ENCODE measurements around the gene LRRC56.
A peak's percentile ranks its signal among the peaks of the same experiment; 100 is the strongest.
"Not testable (repeated sequence)": the region's sequence is repeated elsewhere in the genome, so short reads cannot be mapped to it uniquely, and the experiment has no call there.

The LRRC56 gene

GRCh38 chr11:501683-502287, 35.5 kb upstream of the LRRC56 start:
- DNase-seq = no peak

GRCh38 chr11:502288-503178, 34.8 kb upstream of the LRRC56 start:
- peak in 1 of 3 donors; percentile 21 for DNase-seq

GRCh38 chr11:503179-503981, 33.9 kb upstream of the LRRC56 start:
- DNase-seq = peak; percentile 91 to 94 (median 93)

GRCh38 chr11:504053-504993, 33.0 kb upstream of the LRRC56 start:
- peak; percentile 54 to 84 (median 65) for DNase-seq

GRCh38 chr11:504994-505344, 32.4 kb upstream of the LRRC56 start:
- no peak for DNase-seq

GRCh38 chr11:506238-506994, 30.9 kb upstream of the LRRC56 start:
- DNase-seq = peak; percentile 99

- peak; percentile 98 to 100 (median 100) for DNase-seq
Observed at GRCh38 chr11:506995-507726, 30.2 kb upstream of the LRRC56 start, which contains the start of gene RNH1. TSS of gene RNH1 (minus strand) at chr11:507242. CDS start at chr11:502162, 5,080 bp downstream.

GRCh38 chr11:507727-508515, 29.4 kb upstream of the LRRC56 start:
- DNase-seq = no peak

- no peak for DNase-seq
Observed at GRCh38 chr11:508956-509355, 28.4 kb upstream of the LRRC56 start.

GRCh38 chr11:512761-513595, 24.3 kb upstream of the LRRC56 start:
- DNase-seq = peak in 1 of 3 donors; percentile 37

- no peak for DNase-seq
Observed at GRCh38 chr11:514606-515005, 22.7 kb upstream of the LRRC56 start.

- DNase-seq = no peak
Observed at GRCh38 chr11:515131-515530, 22.2 kb upstream of the LRRC56 start.

GRCh38 chr11:516400-516799, 20.9 kb upstream of the LRRC56 start:
- DNase-seq = no peak

- not testable (repeated sequence) for DNase-seq
Observed at GRCh38 chr11:516918-517685, 20.2 kb upstream of the LRRC56 start.

- DNase-seq = peak; percentile 93 to 99 (median 98)
Observed at GRCh38 chr11:518463-519202, 18.7 kb upstream of the LRRC56 start.

GRCh38 chr11:520428-521176, 16.7 kb upstream of the LRRC56 start:
- DNase-seq = peak in 2 of 3 donors; percentile 51 to 61

Measured in suppressor macrophage treated with lipopolysaccharide for 1 hour (primary cell).